A549 (cell line): ENCODE results near the gene ABCB11. TPM values are rescaled to one million over a fixed set of nuclear protein-coding genes. Genes with fewer than 3 reads are reported as not detected.

Experiments used
- ATAC-seq, 2 experiments: fragments of 200-7000 bp in 1 of 2; fragments of >200 bp in 1 of 2; cut with Nextera tagmentation in 1 of 2; cut with Tn5 transposase in 1 of 2; 3 replicates each; pipeline versions ENCODE4 v1.8.0 to v1.9.1; 2018 to 2020; ENCODE audit warnings: mild to moderate bottlenecking in 1 of 2, moderate library complexity in 1 of 2
- CTCF ChIA-PET: fragments of 300-600 bp; sonication (Branson Sonifier 250); formaldehyde crosslinking; extraction: SDS; loops from one replicate; lab custom pipeline; 2021; ENCODE audit warnings: antibody characterized with exemption, inconsistent platforms; lab: Yijun Ruan, JAX
- POLR2A ChIA-PET: fragments of 350-600 bp; formaldehyde crosslinking; extraction: SDS; loops from one replicate; lab custom pipeline; 2021; ENCODE audit warnings: antibody characterized with exemption, inconsistent platforms; lab: Yijun Ruan, JAX
- DNase-seq, 2 experiments: peaks; one replicate each; pipeline versions ENCODE4 v3.0.0 to v3.0.0-alpha.2; 2011 to 2016; ENCODE audit warnings: low read depth in 1 of 2, low spot score in 1 of 2
- FAIRE-seq: peaks from 2 replicates; lab custom pipeline; 2011; peaks lifted over from hg19 to GRCh38; lab: Jason Lieb, UNC
- H3K27ac ChIP-seq, 2 experiments: fragments of >200 bp; sonication (Bioruptor Twin); formaldehyde crosslinking; 3 replicates each; pipeline ENCODE4 v1.5.1; 2016 to 2017
- H3K4me1 ChIP-seq: fragments of >200 bp; sonication (Bioruptor Twin); formaldehyde crosslinking; 3 replicates; pipeline ENCODE4 v1.6.1; 2016
- H3K4me2 ChIP-seq: fragments of >200 bp; sonication (Bioruptor Twin); formaldehyde crosslinking; 3 replicates; pipeline ENCODE4 v1.6.1; 2016
- H3K4me3 ChIP-seq: fragments of >200 bp; sonication (Bioruptor Twin); formaldehyde crosslinking; 3 replicates; pipeline ENCODE4 v1.5.1; 2016
- H3K9me3 ChIP-seq: fragments of >200 bp; sonication (Bioruptor Twin); formaldehyde crosslinking; 3 replicates; pipeline ENCODE4 v1.6.1; 2016
- BCL3 ChIP-seq: fragments of >200 bp; sonication (Bioruptor Twin); formaldehyde crosslinking; IDR thresholded peaks from 3 replicates; pipeline ENCODE4 v1.6.1; 2016
- BHLHE40 ChIP-seq: IDR thresholded peaks from 2 replicates; pipeline ENCODE4 v1.6.1; 2012; ENCODE audit warnings: low read depth, low read length, inconsistent platforms
- CBX2 ChIP-seq: fragments of 200-600 bp; sonication (generic); IDR thresholded peaks from 2 replicates; pipeline ENCODE4 v1.6.1; 2016; ENCODE audit warnings: low read depth, mild to moderate bottlenecking, borderline replicate concordance
- CHD2 ChIP-seq: fragments of 150-350 bp; IDR thresholded peaks from 2 replicates; pipeline ENCODE4 v1.6.1; 2014; ENCODE audit warnings: low read length; ENCODE audit not compliant: partially characterized antibody
- EP300 ChIP-seq, 2 experiments: fragments of >200 bp; sonication (Bioruptor Twin); formaldehyde crosslinking; IDR thresholded peaks; 2 replicates in 1 of 2; 3 replicates in 1 of 2; pipeline ENCODE4 v1.6.1; 2016 to 2017
- FOSB ChIP-seq: fragments of 250-450 bp; sonication (Bioruptor Pico); IDR thresholded peaks from 2 replicates; pipeline ENCODE4 v1.5.0; 2020; ENCODE audit warnings: mild to moderate bottlenecking, moderate library complexity
- FOSL2 ChIP-seq, 2 experiments: fragments of 450-650 bp in 1 of 2; fragments of >200 bp in 1 of 2; sonication (Bioruptor Twin) in 1 of 2; formaldehyde crosslinking; IDR thresholded peaks; 2 replicates each; pipeline versions ENCODE4 v1.5.0 to v1.6.1; 2016 to 2020; ENCODE audit warnings: mild to moderate bottlenecking in 1 of 2, moderate library complexity in 1 of 2
- GATA3 ChIP-seq: IDR thresholded peaks from 2 replicates; pipeline ENCODE4 v1.6.1; 2012; ENCODE audit warnings: borderline replicate concordance
- HES2 ChIP-seq: fragments of >200 bp; sonication (Bioruptor Twin); formaldehyde crosslinking; IDR thresholded peaks from 2 replicates; pipeline ENCODE4 v1.6.1; 2016
- HEYL ChIP-seq: fragments of 250-450 bp; sonication (Bioruptor Pico); IDR thresholded peaks from 2 replicates; pipeline ENCODE4 v1.8.0; 2021; ENCODE audit warnings: mild to moderate bottlenecking, moderate library complexity
- HOXA7 ChIP-seq: fragments of 250-450 bp; sonication (Bioruptor Pico); IDR thresholded peaks from 2 replicates; pipeline ENCODE4 v1.5.0; 2020; ENCODE audit warnings: mild to moderate bottlenecking, moderate library complexity
- HOXB13 ChIP-seq: fragments of 250-450 bp; sonication (Bioruptor Pico); IDR thresholded peaks from 2 replicates; pipeline ENCODE4 v1.5.0; 2020; ENCODE audit warnings: low read depth, mild to moderate bottlenecking, moderate library complexity
- JUN ChIP-seq, 2 experiments: fragments of >200 bp; sonication (Bioruptor Twin); formaldehyde crosslinking; IDR thresholded peaks; 2 replicates in 1 of 2; 3 replicates in 1 of 2; pipeline ENCODE4 v1.6.1; 2016 to 2017
- MAFK ChIP-seq: fragments of 450-650 bp; IDR thresholded peaks from 2 replicates; pipeline ENCODE4 v1.6.1; 2014; ENCODE audit not compliant: partially characterized antibody
- MAZ ChIP-seq: fragments of 150-350 bp; IDR thresholded peaks from 2 replicates; pipeline ENCODE4 v1.6.1; 2014; ENCODE audit warnings: antibody characterized with exemption, low read depth, low read length, borderline replicate concordance
- NFE2L2 ChIP-seq: fragments of 150-350 bp; conservative IDR thresholded peaks from 2 replicates; pipeline ENCODE4 v1.6.1; 2014; ENCODE audit warnings: low read length
- NPAS2 ChIP-seq: fragments of 250-450 bp; sonication (Bioruptor Pico); IDR thresholded peaks from 2 replicates; pipeline ENCODE4 v1.8.0; 2022; ENCODE audit warnings: mild to moderate bottlenecking, moderate library complexity, borderline replicate concordance
- POLR2AphosphoS2 ChIP-seq: conservative IDR thresholded peaks from 2 replicates; pipeline ENCODE4 v1.6.1; 2012; ENCODE audit warnings: low read length, improper control_type of control experiment, inconsistent platforms
- USF2 ChIP-seq: fragments of 450-650 bp; IDR thresholded peaks from 2 replicates; pipeline ENCODE4 v1.6.1; 2014; ENCODE audit warnings: antibody characterized with exemption
- ZNF302 ChIP-seq: fragments of 250-450 bp; sonication (Bioruptor Pico); IDR thresholded peaks from 2 replicates; pipeline ENCODE4 v1.9.0; 2021; ENCODE audit warnings: inconsistent platforms, mild to moderate bottlenecking, moderate library complexity
- WGBS: methylation state at CpG from one replicate; pipeline ENCODE4 v1.1.6; 2017; ENCODE audit errors: missing lambda C conversion rate; 5-methylcytosine and 5-hydroxymethylcytosine counted together
- polyA plus RNA-seq, 4 experiments: library from polyadenylated mRNA; depleted of rRNA in 3 of 4; stranded (reverse); fragments of >200 nt; fragmentation: RNase III in 1 of 4; extraction: RNeasy Plus Mini Kit Qiagen cat#74134 plus additional on column Dnase treatment in 1 of 4; gene quantifications; 2 replicates in 3 of 4; 3 replicates in 1 of 4; pipeline ENCODE4 v1.2.3, GENCODE V29; 2011 to 2017
- TF ChIP-seq, protein P1 (sequence below): fragments of 250-450 bp; sonication (Bioruptor Pico); IDR thresholded peaks from 2 replicates; pipeline ENCODE4 v1.5.0; 2021; ENCODE audit warnings: mild to moderate bottlenecking, moderate library complexity, borderline replicate concordance

Gene ABCB11
- polyA plus RNA-seq, 2 of the 4 experiments (the other 2 are of a cell fraction) = not detected

- CTCF ChIA-PET = interaction anchor here (1.1 to 1.2 kb wide), 2 partner anchors 16 to 85 kb away, joined by 3 to 4 read pairs; no protein-coding TSS in a partner anchor
- DNase-seq (no peak), ATAC-seq (no peak), FAIRE-seq (no peak)
- TF ChIP-seq NFE2L2 (no peak), HEYL (CRISPR knock-in tag) (no peak), JUN (IDR thresholded peaks at IDR 0.05) (no peak), POLR2AphosphoS2 (no peak), GATA3 (no peak)
- H3K9me3 ChIP-seq = peaks cover 8% of the 10 kb centered on the region; the same call in 1 of the 3 replicates
- no peak overlapping the region for H3K27ac ChIP-seq
- peaks cover 10% of the 10 kb centered on the region; the same call in 2 of the 3 replicates for H3K4me1 ChIP-seq
- POLR2A ChIA-PET = no interaction called here
- WGBS = 60% methylated on average over 2 of the region's 2 CpGs
- no peak overlapping the region for H3K4me2 ChIP-seq
- H3K4me3 ChIP-seq = no peak overlapping the region
Observed at GRCh38 chr2:169047256-169048250, 16.4 kb upstream of the ABCB11 start.

DNA sequence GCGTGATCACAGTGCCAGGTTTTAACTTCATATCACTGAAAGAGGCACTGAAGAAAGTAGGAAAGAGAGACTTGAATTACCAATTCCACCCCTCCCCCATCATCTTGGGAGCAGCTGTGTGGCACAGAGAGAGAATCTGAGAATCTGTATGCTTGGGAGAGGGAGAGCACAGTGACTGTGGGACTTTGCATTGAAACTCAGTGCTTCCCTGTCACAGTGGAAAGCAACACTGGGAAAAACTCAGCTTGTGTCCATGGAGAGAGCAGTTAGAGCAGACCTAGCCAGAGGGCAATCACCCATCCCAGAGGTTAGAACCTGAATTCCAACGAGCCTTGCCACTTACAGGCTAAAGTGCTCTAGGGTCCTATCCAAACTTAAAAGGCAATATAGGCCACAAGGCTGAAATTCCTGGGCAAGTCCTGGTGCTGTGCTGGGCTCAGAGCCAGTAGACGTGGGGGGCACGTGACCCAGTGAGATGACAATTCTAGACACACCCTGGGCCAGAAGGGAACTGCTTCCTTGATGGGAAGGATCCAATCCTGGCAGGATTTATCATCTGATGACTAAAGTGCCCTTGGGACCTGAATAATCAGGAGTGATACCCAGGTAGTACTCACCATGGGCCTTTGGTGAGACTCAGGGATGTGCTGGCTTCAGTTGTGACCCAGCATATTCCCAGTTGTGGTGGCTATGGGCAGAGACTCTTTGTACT is 15.5 kb upstream of the ABCB11 start:
- ChIA-PET CTCF (no interaction called here), POLR2A (no interaction called here)
- FAIRE-seq (no peak), ATAC-seq (no peak), DNase-seq (peak in 1 of 2 experiments; percentile 11)
- Histone ChIP-seq H3K4me2 (no peak overlapping the region), H3K4me3 (no peak overlapping the region), H3K4me1 (peaks cover 10% of the 10 kb centered on the region; the same call in 2 of the 3 replicates), H3K9me3 (peaks cover 12% of the 10 kb centered on the region; the same call in 1 of the 3 replicates), H3K27ac (no peak overlapping the region)
- TF ChIP-seq EP300 (IDR thresholded peaks at IDR 0.05) (no peak), USF2 (peak; percentile 49; the same call in 1 of the 2 replicates)
- WGBS = 37% methylated on average over 4 of the region's 4 CpGs

- TF ChIP-seq HES2 = no peak
- TF ChIP-seq, protein P1, sequence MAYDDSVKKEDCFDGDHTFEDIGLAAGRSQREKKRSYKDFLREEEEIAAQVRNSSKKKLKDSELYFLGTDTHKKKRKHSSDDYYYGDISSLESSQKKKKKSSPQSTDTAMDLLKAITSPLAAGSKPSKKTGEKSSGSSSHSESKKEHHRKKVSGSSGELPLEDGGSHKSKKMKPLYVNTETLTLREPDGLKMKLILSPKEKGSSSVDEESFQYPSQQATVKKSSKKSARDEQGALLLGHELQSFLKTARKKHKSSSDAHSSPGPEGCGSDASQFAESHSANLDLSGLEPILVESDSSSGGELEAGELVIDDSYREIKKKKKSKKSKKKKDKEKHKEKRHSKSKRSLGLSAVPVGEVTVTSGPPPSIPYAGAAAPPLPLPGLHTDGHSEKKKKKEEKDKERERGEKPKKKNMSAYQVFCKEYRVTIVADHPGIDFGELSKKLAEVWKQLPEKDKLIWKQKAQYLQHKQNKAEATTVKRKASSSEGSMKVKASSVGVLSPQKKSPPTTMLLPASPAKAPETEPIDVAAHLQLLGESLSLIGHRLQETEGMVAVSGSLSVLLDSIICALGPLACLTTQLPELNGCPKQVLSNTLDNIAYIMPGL (CRISPR knock-in tag) = no peak
- no peak for TF ChIP-seq USF2
- no peak for TF ChIP-seq NPAS2 (CRISPR knock-in tag)
- no peak for TF ChIP-seq FOSL2 (IDR thresholded peaks at IDR 0.05)
- TF ChIP-seq FOSL2 (CRISPR knock-in tag; IDR thresholded peaks at IDR 0.05) = no peak
- no peak for TF ChIP-seq MAZ
- TF ChIP-seq BHLHE40 = no peak
- no peak for TF ChIP-seq FOSB (CRISPR knock-in tag)
- TF ChIP-seq HOXA7 (CRISPR knock-in tag) = no peak
- TF ChIP-seq BCL3 = no peak
- no peak for TF ChIP-seq MAFK
- no peak for TF ChIP-seq CBX2
- no peak for TF ChIP-seq ZNF302
- TF ChIP-seq CHD2 = no peak
- TF ChIP-seq HOXB13 (CRISPR knock-in tag) = no peak
- H3K4me1 ChIP-seq = peaks cover 6% of the 10 kb centered on the region; the same call in 2 of the 3 replicates
- POLR2A ChIA-PET = no interaction called here
- ATAC-seq (no peak), FAIRE-seq (no peak), DNase-seq (no peak)
- H3K4me2 ChIP-seq = no peak overlapping the region
- CTCF ChIA-PET = no interaction called here
- H3K27ac ChIP-seq = no peak overlapping the region
- 26% methylated on average over 1 of the region's 1 CpG for WGBS
- no peak overlapping the region for H3K4me3 ChIP-seq
- peaks cover 12% of the 10 kb centered on the region; the same call in 1 of the 3 replicates for H3K9me3 ChIP-seq
Observed at GRCh38 chr2:169042856-169043255, 11.7 kb upstream of the ABCB11 start.
